SHP77 (cell line): ENCODE results near the gene EMILIN3.

ENCODE experiments used
- DNase-seq, 2 experiments: peaks; one replicate each; lab custom pipeline; 2025; lab: John Stamatoyannopoulos, UW

EMILIN3 gene

GRCh38 chr20:41363601-41364000 is 3.0 kb downstream of the EMILIN3 start:
- DNase-seq: no peak

GRCh38 chr20:41362748-41363140 is 3.9 kb downstream of the EMILIN3 start:
- DNase-seq: no peak

GRCh38 chr20:41361757-41362747 is 4.6 kb downstream of the EMILIN3 start:
- peak; percentile 38 to 66 for DNase-seq

DNA sequence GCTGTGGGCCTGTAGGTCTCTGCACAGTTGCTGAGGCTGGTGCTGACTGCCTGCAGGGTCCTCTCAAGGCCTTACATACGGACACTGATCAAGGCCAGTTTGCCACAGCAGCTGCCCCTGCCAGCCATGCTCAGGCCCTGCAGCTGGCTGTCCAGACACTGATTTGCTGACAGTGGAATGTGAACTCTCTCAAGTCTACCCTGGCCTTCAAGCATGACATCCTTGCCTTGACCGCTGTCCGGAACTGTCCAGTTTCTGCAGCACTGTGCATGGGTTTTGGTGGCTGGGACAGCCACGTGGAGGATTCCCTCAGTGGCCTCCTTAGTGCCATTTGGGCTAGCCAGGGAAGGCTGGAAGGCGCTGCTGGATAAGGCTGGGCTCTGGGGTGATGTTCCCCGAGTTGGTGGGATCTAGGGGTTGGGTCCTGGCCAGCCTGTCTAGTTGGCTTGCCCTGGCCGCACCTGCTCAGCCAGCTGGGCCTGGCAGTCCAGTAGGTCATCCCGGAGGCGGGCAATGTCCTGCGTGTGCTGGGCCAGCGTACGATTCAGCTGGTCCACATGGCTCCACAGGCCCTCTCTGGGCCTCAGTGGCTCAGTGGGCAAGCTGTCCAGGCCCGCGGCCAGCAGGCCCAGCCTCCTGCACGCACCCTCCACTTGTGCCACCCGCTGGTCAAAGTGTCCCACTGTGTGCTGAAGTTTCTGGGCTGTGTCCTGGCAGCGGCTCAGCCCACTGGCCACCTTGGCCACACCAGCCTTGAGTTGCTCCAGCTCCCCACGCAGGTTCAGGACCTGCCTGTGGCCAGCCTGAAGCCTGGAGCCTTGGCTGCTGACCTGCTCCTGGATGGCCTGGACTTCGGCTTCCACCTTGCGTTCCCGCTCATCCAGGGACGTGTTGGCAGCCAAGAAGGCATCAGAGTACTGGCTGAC is 5.5 kb downstream of the EMILIN3 start:
- no peak for DNase-seq

DNA sequence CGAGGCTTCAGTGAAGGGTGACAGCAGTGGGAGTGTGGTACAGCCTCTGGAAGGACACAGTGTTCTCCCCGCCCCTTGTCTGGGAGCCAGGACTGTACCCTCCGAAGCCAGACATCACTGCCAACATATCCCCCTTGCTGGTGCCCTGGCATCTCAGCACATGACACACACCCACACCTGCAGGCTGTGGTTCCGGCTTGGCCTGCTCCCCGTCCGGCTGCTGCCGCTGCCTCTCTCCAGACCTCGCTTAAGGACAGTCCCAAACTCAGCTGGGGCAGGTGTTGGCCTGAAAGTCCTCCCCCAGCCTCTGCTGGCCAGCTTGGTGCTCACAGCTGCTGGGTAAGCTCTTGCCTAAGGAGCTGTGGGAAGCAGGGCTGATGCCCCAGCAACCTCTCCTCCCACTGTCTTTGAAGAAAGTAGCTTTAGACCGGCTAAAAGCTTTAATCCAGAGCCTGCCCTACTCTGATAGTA is 7.0 kb downstream of the EMILIN3 start:
- no peak for DNase-seq

DNA sequence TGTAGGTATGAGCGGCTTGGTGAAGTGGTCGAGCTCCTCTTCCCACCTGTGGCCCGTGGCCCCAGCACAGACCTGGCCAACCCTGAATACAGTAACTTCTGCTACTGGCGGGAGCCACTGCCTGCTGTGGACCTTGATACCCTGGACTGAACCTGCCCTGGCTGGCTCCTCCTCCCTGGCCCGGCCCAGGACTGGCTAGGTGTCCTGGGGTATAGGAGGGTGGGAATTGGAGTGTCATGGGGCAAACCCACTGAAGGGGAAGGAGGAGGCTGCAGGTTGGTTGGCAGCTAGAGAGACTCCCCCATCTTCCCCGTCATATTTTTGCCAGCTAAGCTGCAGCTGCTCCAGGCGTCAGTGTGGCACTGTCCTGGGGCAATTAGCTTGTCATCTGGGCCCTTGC is 7.9 kb downstream of the EMILIN3 start:
- no peak for DNase-seq

DNA sequence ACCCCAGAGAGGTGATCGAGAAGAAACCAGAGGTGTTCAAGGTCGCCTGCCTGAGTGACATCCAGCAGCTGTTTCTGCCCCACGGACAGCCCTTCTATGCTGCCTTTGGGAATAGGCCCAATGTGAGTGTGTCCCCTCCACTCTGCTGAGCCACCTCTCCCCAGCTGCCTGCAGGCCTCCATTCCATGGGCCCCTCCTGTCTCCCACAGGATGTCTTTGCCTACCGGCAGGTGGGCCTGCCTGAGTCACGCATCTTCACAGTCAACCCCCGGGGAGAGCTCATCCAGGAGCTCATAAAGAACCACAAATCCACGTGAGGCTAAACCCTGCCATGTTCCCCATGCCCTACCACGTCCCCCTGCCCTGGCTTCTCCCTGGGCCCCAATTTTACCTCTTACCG is 8.4 kb downstream of the EMILIN3 start:
- DNase-seq: no peak

- DNase-seq: no peak
These were observed 9.0 kb downstream of the EMILIN3 start for GRCh38 chr20:41357424-41358163.

- no peak for DNase-seq
These were observed 9.7 kb downstream of the EMILIN3 start for GRCh38 chr20:41356951-41357350.

GRCh38 chr20:41355598-41356203 is 10.9 kb downstream of the EMILIN3 start:
- DNase-seq: no peak

- no peak for DNase-seq
These were observed 11.4 kb downstream of the EMILIN3 start for GRCh38 chr20:41355192-41355591.

DNA sequence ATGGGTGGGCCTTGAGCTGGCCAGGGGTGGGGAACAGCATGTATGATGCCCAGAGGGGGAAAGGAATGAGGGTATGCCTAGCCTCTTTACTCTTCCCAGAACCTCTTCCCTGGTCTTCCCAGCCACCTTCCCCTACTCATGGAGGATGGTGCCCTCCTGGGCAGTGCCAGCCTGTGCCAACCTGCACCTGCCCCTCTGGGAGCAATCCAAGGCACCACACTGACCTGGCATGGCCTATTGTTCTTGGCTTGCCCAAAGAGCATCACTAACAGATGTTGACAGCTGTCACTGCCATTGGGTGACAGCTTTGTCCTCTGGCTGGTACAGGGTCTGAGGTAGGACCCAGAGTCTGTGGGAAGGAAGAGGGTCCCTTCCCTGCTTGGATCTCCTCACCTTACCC is 13.1 kb downstream of the EMILIN3 start:
- no peak for DNase-seq

GRCh38 chr20:41352666-41353065 is 14.0 kb downstream of the EMILIN3 start:
- DNase-seq: no peak

- DNase-seq: no peak
These were observed 14.5 kb downstream of the EMILIN3 start for GRCh38 chr20:41352106-41352505.

- no peak for DNase-seq
These were observed 16.1 kb downstream of the EMILIN3 start for GRCh38 chr20:41350408-41350962.

GRCh38 chr20:41349943-41350342 is 16.7 kb downstream of the EMILIN3 start:
- DNase-seq: no peak

GRCh38 chr20:41349266-41349665 is 17.4 kb downstream of the EMILIN3 start:
- DNase-seq: no peak

GRCh38 chr20:41348430-41349172 is 18.0 kb downstream of the EMILIN3 start:
- no peak for DNase-seq

DNA sequence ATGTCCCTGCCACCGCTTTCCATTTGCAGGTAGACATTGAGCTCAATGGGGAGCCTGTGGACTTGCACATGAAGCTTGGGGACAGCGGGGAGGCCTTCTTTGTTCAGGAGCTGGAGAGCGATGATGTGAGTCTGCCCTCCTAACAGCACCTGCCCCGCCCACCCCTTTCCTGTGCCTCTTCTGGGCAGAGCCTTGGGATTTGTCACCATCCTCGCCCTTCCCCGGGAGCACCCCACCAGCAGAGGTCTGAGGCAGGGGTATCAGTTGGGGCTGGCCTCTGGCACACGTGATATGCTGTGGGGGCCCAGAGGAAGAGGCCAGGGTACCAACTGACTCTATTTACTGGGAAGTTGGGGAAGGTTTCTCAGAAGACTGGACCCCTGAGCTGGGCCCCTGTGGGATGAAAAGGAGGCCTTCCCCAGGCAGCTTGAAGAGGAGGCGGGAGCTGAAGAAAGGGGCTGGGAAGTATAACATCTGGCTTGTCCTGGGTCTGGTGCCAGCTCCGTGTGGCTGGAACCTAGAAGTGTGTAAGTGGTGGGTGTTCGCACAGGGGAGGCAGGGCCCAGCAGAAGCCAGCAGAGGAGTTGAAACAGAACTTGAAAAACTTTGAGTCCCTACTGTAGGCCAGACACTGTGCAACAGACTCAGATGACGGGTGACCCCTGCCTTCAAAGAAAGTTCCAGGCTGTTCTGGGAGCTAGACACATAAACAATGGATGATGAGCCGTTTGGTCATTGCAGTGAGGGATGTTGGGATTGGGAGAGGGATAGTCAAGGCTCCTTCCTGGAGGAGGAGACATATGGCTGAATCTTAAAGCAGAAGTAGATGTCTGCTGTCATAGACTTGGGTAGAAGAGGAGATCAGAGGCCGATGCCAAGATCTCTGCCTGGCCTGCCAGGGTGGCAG is 18.8 kb downstream of the EMILIN3 start:
- no peak for DNase-seq
